ENCODE results near the gene ETS2.
"Not testable (repeated sequence)": the region's sequence is repeated elsewhere in the genome, so short reads cannot be mapped to it uniquely, and the experiment has no call there.

The ETS2 gene

GRCh38 chr21:38840456-38841300 is 34.9 kb downstream of the ETS2 start:
- no peak for DNase-seq

- no peak for DNase-seq
Observed at GRCh38 chr21:38841472-38841871, 35.7 kb downstream of the ETS2 start.

GRCh38 chr21:38842079-38842478 is 36.4 kb downstream of the ETS2 start:
- no peak for DNase-seq

GRCh38 chr21:38843379-38843778 is 37.6 kb downstream of the ETS2 start:
- no peak for DNase-seq

- no peak for DNase-seq
Observed at GRCh38 chr21:38843806-38844503, 38.2 kb downstream of the ETS2 start.

GRCh38 chr21:38845374-38845773 is 39.6 kb downstream of the ETS2 start:
- not testable (repeated sequence) for DNase-seq

- no peak for DNase-seq
Observed at GRCh38 chr21:38847556-38847955, 41.8 kb downstream of the ETS2 start.

- no peak for DNase-seq
Observed at GRCh38 chr21:38848187-38848609, 42.5 kb downstream of the ETS2 start.

- DNase-seq: no peak
Observed at GRCh38 chr21:38849776-38850175, 44.0 kb downstream of the ETS2 start.

- DNase-seq: no peak
Observed at GRCh38 chr21:38850277-38850951, 44.7 kb downstream of the ETS2 start.

- no peak for DNase-seq
Observed at GRCh38 chr21:38851101-38851500, 45.4 kb downstream of the ETS2 start.

- no peak for DNase-seq
Observed at GRCh38 chr21:38852278-38852677, 46.5 kb downstream of the ETS2 start.

GRCh38 chr21:38852708-38853107 is 47.0 kb downstream of the ETS2 start:
- no peak for DNase-seq

- DNase-seq: no peak
Observed at GRCh38 chr21:38853421-38853919, 47.7 kb downstream of the ETS2 start.

- no peak for DNase-seq
Observed at GRCh38 chr21:38857152-38857825, 51.6 kb downstream of the ETS2 start.

- no peak for DNase-seq
Observed at GRCh38 chr21:38858026-38858811, 52.5 kb downstream of the ETS2 start.

- DNase-seq: no peak
Observed at GRCh38 chr21:38858812-38859205, 53.1 kb downstream of the ETS2 start.

GRCh38 chr21:38859852-38860251 is 54.1 kb downstream of the ETS2 start:
- DNase-seq: no peak

GRCh38 chr21:38861056-38861455 is 55.3 kb downstream of the ETS2 start:
- DNase-seq: no peak

- no peak for DNase-seq
Observed at GRCh38 chr21:38861989-38862683, 56.4 kb downstream of the ETS2 start.

GRCh38 chr21:38863291-38863690 is 57.6 kb downstream of the ETS2 start:
- no peak for DNase-seq

Data from activated CD4-positive, alpha-beta T cell treated with anti-CD3 and anti-CD28 coated beads for 1 hour (primary cell).